Neural progenitor cell (in vitro differentiated cells): Measurements from ENCODE around the gene SOBP.

Experiments
- EZH2 ChIP-seq: fragments of 200-600 bp; sonication (generic); IDR thresholded peaks from 2 replicates; pipeline ENCODE4 v1.6.1; 2017; ENCODE audit warnings: antibody characterized with exemption, mild to moderate bottlenecking, moderate library complexity
- EZH2phosphoT487 ChIP-seq: fragments of 200-600 bp; sonication (generic); IDR thresholded peaks from 2 replicates; pipeline ENCODE4 v1.6.1; 2017; ENCODE audit warnings: antibody characterized with exemption
- TF ChIP-seq, protein P1 (sequence below): fragments of 200-600 bp; sonication (generic); IDR thresholded peaks from 2 replicates; pipeline ENCODE4 v1.5.1; 2017; ENCODE audit warnings: antibody characterized with exemption, mild to moderate bottlenecking

DNA sequence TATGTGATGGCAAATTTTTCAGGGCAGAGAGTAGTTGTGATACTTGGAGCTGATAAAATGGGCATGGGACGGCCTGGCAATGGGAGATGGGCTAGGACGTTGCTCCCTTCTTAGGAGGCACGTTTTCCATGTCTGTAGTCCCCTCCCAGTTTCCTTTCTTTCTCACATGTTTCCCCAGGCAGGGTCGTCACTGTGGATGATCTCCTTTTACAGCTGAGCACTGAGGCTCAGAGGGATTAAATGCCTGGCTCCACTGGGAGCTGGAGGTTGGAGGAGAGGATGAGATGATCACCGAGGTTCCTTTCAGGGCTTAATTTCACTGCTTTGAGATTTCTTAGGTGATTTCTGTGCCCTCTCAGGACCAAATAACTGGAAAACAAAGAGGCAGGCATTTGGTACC is 136.7 kb downstream of the SOBP start:
- no peak for TF ChIP-seq EZH2
- TF ChIP-seq, protein P1, sequence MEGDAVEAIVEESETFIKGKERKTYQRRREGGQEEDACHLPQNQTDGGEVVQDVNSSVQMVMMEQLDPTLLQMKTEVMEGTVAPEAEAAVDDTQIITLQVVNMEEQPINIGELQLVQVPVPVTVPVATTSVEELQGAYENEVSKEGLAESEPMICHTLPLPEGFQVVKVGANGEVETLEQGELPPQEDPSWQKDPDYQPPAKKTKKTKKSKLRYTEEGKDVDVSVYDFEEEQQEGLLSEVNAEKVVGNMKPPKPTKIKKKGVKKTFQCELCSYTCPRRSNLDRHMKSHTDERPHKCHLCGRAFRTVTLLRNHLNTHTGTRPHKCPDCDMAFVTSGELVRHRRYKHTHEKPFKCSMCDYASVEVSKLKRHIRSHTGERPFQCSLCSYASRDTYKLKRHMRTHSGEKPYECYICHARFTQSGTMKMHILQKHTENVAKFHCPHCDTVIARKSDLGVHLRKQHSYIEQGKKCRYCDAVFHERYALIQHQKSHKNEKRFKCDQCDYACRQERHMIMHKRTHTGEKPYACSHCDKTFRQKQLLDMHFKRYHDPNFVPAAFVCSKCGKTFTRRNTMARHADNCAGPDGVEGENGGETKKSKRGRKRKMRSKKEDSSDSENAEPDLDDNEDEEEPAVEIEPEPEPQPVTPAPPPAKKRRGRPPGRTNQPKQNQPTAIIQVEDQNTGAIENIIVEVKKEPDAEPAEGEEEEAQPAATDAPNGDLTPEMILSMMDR, result no peak
- no peak for TF ChIP-seq EZH2phosphoT487
